ENCODE results near the gene SRF. TPM values are rescaled to one million over a fixed set of nuclear protein-coding genes. Genes with fewer than 3 reads are reported as not detected.

Gene SRF
- total RNA-seq, 2 experiments from 2014 or later, result 22.8 to 23.7 TPM

DNA sequence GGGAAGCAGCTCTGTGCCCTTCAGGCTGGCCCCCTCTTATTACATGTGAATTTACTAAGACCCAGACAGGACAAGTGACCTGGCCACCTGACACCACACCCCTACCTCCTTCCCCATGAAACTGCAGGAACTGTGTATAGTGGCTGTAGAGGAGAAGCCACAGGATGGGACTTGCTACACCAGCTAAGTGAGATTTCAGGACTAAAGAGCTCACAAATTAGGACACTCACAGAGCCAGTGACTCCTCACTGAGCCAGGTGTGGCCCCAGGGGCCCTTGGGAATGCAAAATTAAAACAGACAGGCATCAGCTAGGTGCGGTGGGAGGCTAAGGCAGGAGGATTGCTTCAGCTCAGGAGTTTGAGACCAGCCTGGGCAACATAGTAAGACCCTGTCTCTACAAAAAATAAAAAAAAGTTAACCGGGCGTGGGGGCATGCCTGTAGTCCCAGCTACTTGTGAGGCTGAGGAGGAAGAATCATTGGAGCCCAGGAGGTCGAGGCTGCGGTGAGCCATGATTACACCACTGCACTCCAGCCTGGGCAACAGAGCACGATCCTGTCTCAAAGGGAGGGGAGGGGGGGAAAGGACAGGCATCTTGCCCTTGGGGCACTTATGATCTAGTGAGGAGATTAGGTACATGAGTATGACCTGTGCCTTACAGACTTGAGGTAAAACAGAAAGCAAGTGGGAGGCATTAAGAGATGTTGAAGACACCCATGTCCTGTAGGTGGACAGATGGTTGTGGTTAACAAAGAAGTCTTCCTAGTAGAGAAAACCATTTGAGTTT, 23.2 kb upstream of the SRF start:
- DNase-seq (no peak), ATAC-seq (ENCODE audit: poor library complexity) (no peak)
- Mint-ChIP-seq H3K27ac (no peak overlapping the region), H3K4me3 (no peak overlapping the region), H3K36me3 (ENCODE audit: low read depth) (no peaks in the 10 kb centered on the region), H3K4me1 (ENCODE audit: low read depth) (peaks cover 10% of the 10 kb centered on the region), H3K9me3 (no peaks in the 10 kb centered on the region), H3K27me3 (no peaks in the 10 kb centered on the region)
- peaks cover 9% of the 10 kb centered on the region for H3K4me1 ChIP-seq (ENCODE audit: insufficient read depth, low read length)
- peaks cover 0 to 2% of the 10 kb centered on the region in 2 experiments for H3K27me3 ChIP-seq (ENCODE audit: control insufficient read depth in 1 of 2, insufficient read depth in 2 of 2, low read length in 2 of 2)
- no peaks in the 10 kb centered on the region for H3K9me3 ChIP-seq (ENCODE audit: control insufficient read depth in 1 of 2, insufficient read depth in 1 of 2, low read length in 2 of 2)
- H3K36me3 ChIP-seq (ENCODE audit: insufficient read depth, low read length), result no peaks in the 10 kb centered on the region
- H3K4me3 ChIP-seq (ENCODE audit: low read length), result no peak overlapping the region
- TF ChIP-seq, protein P1, sequence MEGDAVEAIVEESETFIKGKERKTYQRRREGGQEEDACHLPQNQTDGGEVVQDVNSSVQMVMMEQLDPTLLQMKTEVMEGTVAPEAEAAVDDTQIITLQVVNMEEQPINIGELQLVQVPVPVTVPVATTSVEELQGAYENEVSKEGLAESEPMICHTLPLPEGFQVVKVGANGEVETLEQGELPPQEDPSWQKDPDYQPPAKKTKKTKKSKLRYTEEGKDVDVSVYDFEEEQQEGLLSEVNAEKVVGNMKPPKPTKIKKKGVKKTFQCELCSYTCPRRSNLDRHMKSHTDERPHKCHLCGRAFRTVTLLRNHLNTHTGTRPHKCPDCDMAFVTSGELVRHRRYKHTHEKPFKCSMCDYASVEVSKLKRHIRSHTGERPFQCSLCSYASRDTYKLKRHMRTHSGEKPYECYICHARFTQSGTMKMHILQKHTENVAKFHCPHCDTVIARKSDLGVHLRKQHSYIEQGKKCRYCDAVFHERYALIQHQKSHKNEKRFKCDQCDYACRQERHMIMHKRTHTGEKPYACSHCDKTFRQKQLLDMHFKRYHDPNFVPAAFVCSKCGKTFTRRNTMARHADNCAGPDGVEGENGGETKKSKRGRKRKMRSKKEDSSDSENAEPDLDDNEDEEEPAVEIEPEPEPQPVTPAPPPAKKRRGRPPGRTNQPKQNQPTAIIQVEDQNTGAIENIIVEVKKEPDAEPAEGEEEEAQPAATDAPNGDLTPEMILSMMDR (IDR thresholded peaks at IDR 0.05), result no peak
- CTCF ChIA-PET, result no interaction called here
- POLR2A ChIA-PET, result no interaction called here
- intact Hi-C loops (cut with DNase I, micrococcal nuclease), result no loop called here
- no peak overlapping the region for H3K27ac ChIP-seq (ENCODE audit: low read depth in 1 of 2, low read length in 2 of 2)

DNA sequence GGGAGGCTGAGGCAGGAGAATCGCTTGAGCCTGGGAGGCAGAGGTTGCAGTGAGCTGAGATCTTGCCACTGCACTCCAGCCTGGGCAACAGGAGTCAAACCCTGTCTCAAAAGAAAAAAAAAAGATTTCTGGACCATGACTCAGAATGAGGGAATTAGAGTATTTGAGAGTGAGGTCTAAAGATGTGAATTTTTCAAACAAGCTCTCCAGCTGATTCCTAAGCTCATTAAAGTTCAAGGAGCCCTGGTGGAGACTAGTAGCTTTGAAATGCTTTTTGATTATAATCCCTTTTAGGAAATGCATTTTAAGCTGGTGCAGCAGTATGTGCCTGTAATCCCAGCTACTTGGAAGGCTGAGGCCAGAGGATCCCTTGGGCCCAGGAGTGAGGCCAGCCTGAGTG, 21.8 kb upstream of the SRF start:
- Mint-ChIP-seq H3K9me3 (no peaks in the 10 kb centered on the region), H3K4me1 (ENCODE audit: low read depth) (no peaks in the 10 kb centered on the region), H3K27me3 (no peaks in the 10 kb centered on the region), H3K27ac (no peak overlapping the region), H3K4me3 (no peak overlapping the region), H3K36me3 (ENCODE audit: low read depth) (no peaks in the 10 kb centered on the region)
- TF ChIP-seq, protein P1 (IDR thresholded peaks at IDR 0.05), result no peak
- ChIA-PET CTCF (no interaction called here), POLR2A (no interaction called here)
- Histone ChIP-seq H3K36me3 (ENCODE audit: insufficient read depth, low read length) (no peaks in the 10 kb centered on the region), H3K4me1 (ENCODE audit: insufficient read depth, low read length) (no peaks in the 10 kb centered on the region), H3K27ac (ENCODE audit: low read depth in 1 of 2, low read length in 2 of 2) (no peak overlapping the region), H3K27me3 (ENCODE audit: control insufficient read depth in 1 of 2, insufficient read depth in 2 of 2, low read length in 2 of 2) (peaks cover 0 to 2% of the 10 kb centered on the region in 2 experiments), H3K4me3 (ENCODE audit: low read length) (no peak overlapping the region), H3K9me3 (ENCODE audit: control insufficient read depth in 1 of 2, insufficient read depth in 1 of 2, low read length in 2 of 2) (no peaks in the 10 kb centered on the region)
- ATAC-seq (ENCODE audit: poor library complexity) (no peak), DNase-seq (no peak)
- intact Hi-C loops (cut with DNase I, micrococcal nuclease), result no loop called here

DNA sequence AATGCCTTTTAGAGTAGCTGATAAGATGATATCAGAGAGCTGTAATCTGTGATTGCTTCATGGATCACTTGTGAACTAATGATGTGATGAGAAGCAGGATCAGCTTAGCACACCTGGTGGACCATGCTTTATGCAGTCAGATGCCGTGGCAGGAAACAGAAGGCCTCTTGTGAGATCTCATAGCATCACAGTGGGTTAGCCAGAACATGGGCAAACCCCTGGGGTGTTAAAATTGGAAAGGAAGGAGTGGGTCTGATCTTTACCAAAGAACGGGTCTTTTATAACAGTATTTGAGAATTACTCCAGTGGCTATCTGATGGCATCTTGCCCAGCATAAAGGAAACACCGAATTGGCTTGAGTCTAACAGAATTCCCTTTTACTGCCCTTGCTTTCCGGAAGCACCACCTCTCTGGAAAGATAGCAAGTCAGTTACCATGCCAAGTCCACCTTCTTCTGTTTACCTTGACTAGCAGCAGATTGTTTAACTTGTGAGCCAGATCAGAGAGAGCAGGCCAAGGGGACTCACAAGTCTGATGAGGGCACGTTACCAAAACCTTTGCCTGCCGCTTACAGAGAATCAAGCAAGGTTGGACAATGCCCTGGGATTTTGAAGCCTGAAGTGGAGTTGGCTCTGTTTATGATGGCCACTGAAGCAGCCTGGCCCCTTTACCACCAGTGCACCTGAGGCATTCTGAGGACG, 20.9 kb upstream of the SRF start:
- H3K27me3 ChIP-seq (ENCODE audit: control insufficient read depth in 1 of 2, insufficient read depth in 2 of 2, low read length in 2 of 2), result peaks cover 0 to 2% of the 10 kb centered on the region in 2 experiments
- no peak overlapping the region for H3K27ac ChIP-seq (ENCODE audit: low read depth in 1 of 2, low read length in 2 of 2)
- no peak overlapping the region for H3K4me3 Mint-ChIP-seq
- H3K9me3 ChIP-seq (ENCODE audit: control insufficient read depth in 1 of 2, insufficient read depth in 1 of 2, low read length in 2 of 2), result no peaks in the 10 kb centered on the region
- H3K4me1 Mint-ChIP-seq (ENCODE audit: low read depth), result no peaks in the 10 kb centered on the region
- ChIA-PET POLR2A (no interaction called here), CTCF (no interaction called here)
- no peaks in the 10 kb centered on the region for H3K36me3 ChIP-seq (ENCODE audit: insufficient read depth, low read length)
- intact Hi-C loops (cut with DNase I, micrococcal nuclease), result no loop called here
- no peak overlapping the region for H3K27ac Mint-ChIP-seq
- H3K4me3 ChIP-seq (ENCODE audit: low read length), result no peak overlapping the region
- H3K36me3 Mint-ChIP-seq (ENCODE audit: low read depth), result no peaks in the 10 kb centered on the region
- ATAC-seq (ENCODE audit: poor library complexity), result no peak
- H3K4me1 ChIP-seq (ENCODE audit: insufficient read depth, low read length), result no peaks in the 10 kb centered on the region
- TF ChIP-seq, protein P1 (IDR thresholded peaks at IDR 0.05), result no peak
- no peaks in the 10 kb centered on the region for H3K9me3 Mint-ChIP-seq
- H3K27me3 Mint-ChIP-seq, result no peaks in the 10 kb centered on the region
- DNase-seq, result no peak
